Stimulated activated CD8-positive, alpha-beta memory T cell treated with anti-CD3 and anti-CD28 coated beads, Interleukin-4, amount 100 ng/mL, for 4 hours (primary cell): ENCODE results near the gene UMODL1.

Source experiments
- DNase-seq, 2 donors: peaks; one replicate each; pipeline ENCODE4 v3.0.0-alpha.2; 2020; ENCODE audit warnings: low read depth in 2 of 2, low spot score in 1 of 2

UMODL1 gene

GRCh38 chr21:42071146-42071737 lies at the start of gene UMODL1:
Gene UMODL1, plus strand, starts transcription at chr21:42071317. Its CDS starts 0 bp downstream, at chr21:42071317.
- DNase-seq: no peak

GRCh38 chr21:42021371-42022090 lies 49.6 kb upstream of the UMODL1 start:
- no peak for DNase-seq

- DNase-seq: no peak
Measured at GRCh38 chr21:42022091-42022430, 49.1 kb upstream of the UMODL1 start.

- no peak for DNase-seq
Measured at GRCh38 chr21:42022906-42023305, 48.2 kb upstream of the UMODL1 start.

- DNase-seq: no peak
Measured at GRCh38 chr21:42025376-42026081, 45.6 kb upstream of the UMODL1 start.

- no peak for DNase-seq
Measured at GRCh38 chr21:42026082-42026435, 45.1 kb upstream of the UMODL1 start.

- DNase-seq: no peak
Measured at GRCh38 chr21:42027085-42027821, 43.9 kb upstream of the UMODL1 start.

- DNase-seq: no peak
Measured at GRCh38 chr21:42027822-42028765, 43.0 kb upstream of the UMODL1 start.

GRCh38 chr21:42028766-42029425 lies 42.2 kb upstream of the UMODL1 start:
- no peak for DNase-seq

- DNase-seq: no peak
Measured at GRCh38 chr21:42030311-42030710, 40.8 kb upstream of the UMODL1 start.

- no peak for DNase-seq
Measured at GRCh38 chr21:42031241-42031640, 39.9 kb upstream of the UMODL1 start.

GRCh38 chr21:42031816-42032215 lies 39.3 kb upstream of the UMODL1 start:
- DNase-seq: no peak

- no peak for DNase-seq
Measured at GRCh38 chr21:42032266-42032665, 38.9 kb upstream of the UMODL1 start.

GRCh38 chr21:42032968-42033367 lies 38.1 kb upstream of the UMODL1 start:
- DNase-seq: no peak

GRCh38 chr21:42036313-42036712 lies 34.8 kb upstream of the UMODL1 start:
- no peak for DNase-seq

- no peak for DNase-seq
Measured at GRCh38 chr21:42037516-42037915, 33.6 kb upstream of the UMODL1 start.

- no peak for DNase-seq
Measured at GRCh38 chr21:42037943-42038342, 33.2 kb upstream of the UMODL1 start.

GRCh38 chr21:42038393-42038792 lies 32.7 kb upstream of the UMODL1 start:
- no peak for DNase-seq

GRCh38 chr21:42038826-42039425 lies 32.2 kb upstream of the UMODL1 start:
- no peak for DNase-seq

- DNase-seq: no peak
Measured at GRCh38 chr21:42039470-42039901, 31.6 kb upstream of the UMODL1 start.
